ENCODE results near the gene SUGP2. TPM values are rescaled to one million over a fixed set of nuclear protein-coding genes. Genes with fewer than 3 reads are reported as not detected.

Gene SUGP2
- total RNA-seq, 1 experiment from 2014 or later, result 112 TPM

DNA sequence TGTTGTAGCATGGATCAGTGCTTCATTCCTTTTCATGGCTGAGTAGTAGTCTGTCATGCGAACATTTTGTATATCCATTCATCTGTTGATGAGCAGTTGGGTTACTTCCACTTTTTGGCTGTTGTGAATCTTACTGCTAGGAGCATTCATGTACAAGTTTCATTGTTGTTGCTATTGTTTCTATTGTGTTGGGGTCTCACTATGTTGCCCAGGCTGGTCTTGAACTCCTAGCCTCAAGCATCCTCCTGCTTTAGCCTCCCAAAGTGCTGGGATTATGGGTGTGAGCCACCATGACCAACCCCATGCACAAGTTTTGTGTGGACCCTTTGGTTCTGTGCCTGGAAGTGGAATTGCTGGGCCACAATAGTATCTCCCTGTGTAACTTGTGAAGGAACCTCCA, 46.3 kb upstream of the SUGP2 start:
- Histone ChIP-seq H3K4me1 (ENCODE audit: control insufficient read depth, insufficient read depth, low read length) (no peaks in the 10 kb centered on the region), H3K27ac (ENCODE audit: low read length) (no peak overlapping the region), H3K4me3 (ENCODE audit: low read depth in 2 of 2, low read length in 2 of 2) (no peak overlapping the region), H3K9me3 (ENCODE audit: control insufficient read depth, insufficient read depth, low read depth, low read length) (no peaks in the 10 kb centered on the region), H3K36me3 (ENCODE audit: control insufficient read depth, insufficient read depth, low read length) (no peaks in the 10 kb centered on the region), H3K27me3 (ENCODE audit: control insufficient read depth, insufficient read depth, low read length) (no peaks in the 10 kb centered on the region)
- CTCF ChIA-PET, result no interaction called here
- DNase-seq (ENCODE audit: low read depth, low spot score) (no peak), ATAC-seq (no peak)
- POLR2A ChIA-PET, result no interaction called here
- no TSS peak for BruUV-seq (replicated peaks)
- TF ChIP-seq TCF7L2 (IDR thresholded peaks at IDR 0.05; ENCODE audit: low read depth, low read length), result no peak
- TF ChIP-seq, protein P1, sequence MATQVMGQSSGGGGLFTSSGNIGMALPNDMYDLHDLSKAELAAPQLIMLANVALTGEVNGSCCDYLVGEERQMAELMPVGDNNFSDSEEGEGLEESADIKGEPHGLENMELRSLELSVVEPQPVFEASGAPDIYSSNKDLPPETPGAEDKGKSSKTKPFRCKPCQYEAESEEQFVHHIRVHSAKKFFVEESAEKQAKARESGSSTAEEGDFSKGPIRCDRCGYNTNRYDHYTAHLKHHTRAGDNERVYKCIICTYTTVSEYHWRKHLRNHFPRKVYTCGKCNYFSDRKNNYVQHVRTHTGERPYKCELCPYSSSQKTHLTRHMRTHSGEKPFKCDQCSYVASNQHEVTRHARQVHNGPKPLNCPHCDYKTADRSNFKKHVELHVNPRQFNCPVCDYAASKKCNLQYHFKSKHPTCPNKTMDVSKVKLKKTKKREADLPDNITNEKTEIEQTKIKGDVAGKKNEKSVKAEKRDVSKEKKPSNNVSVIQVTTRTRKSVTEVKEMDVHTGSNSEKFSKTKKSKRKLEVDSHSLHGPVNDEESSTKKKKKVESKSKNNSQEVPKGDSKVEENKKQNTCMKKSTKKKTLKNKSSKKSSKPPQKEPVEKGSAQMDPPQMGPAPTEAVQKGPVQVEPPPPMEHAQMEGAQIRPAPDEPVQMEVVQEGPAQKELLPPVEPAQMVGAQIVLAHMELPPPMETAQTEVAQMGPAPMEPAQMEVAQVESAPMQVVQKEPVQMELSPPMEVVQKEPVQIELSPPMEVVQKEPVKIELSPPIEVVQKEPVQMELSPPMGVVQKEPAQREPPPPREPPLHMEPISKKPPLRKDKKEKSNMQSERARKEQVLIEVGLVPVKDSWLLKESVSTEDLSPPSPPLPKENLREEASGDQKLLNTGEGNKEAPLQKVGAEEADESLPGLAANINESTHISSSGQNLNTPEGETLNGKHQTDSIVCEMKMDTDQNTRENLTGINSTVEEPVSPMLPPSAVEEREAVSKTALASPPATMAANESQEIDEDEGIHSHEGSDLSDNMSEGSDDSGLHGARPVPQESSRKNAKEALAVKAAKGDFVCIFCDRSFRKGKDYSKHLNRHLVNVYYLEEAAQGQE (IDR thresholded peaks at IDR 0.05; ENCODE audit: insufficient read depth in 1 of 2, low read depth in 2 of 2, low read length in 1 of 2), result no peak
- intact Hi-C loops (cut with micrococcal nuclease; ENCODE audit: unreplicated experiment), result no loop called here
- in situ Hi-C loops (cut with HindIII; ENCODE audit: low pct_unique_long_range_greater_than_20kb, low sequenced_read_pairs), result no loop called here

DNA sequence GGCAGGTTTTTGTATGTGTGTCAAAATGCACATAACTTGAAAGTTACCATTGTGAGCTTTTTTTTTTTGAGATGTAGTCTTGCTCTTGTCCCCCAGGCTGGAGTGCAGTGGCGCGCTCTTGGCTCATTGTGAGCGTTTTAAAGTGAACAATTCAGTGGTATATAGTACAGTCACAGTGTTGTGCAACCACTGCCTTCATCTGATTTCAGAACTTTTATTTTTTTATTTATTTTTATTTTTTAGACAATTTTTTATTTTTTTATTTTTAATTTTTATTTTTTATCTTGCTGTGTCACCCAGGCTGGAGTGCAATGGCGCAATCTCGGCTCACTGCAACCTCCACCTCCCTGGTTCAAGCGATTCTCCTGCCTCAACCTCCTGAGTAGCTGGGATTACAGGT, 45.5 kb upstream of the SUGP2 start:
- ATAC-seq (no peak), DNase-seq (ENCODE audit: low read depth, low spot score) (no peak)
- Histone ChIP-seq H3K27ac (ENCODE audit: low read length) (no peak overlapping the region), H3K36me3 (ENCODE audit: control insufficient read depth, insufficient read depth, low read length) (no peaks in the 10 kb centered on the region), H3K4me1 (ENCODE audit: control insufficient read depth, insufficient read depth, low read length) (no peaks in the 10 kb centered on the region), H3K4me3 (ENCODE audit: low read depth in 2 of 2, low read length in 2 of 2) (no peak overlapping the region), H3K9me3 (ENCODE audit: control insufficient read depth, insufficient read depth, low read depth, low read length) (no peaks in the 10 kb centered on the region), H3K27me3 (ENCODE audit: control insufficient read depth, insufficient read depth, low read length) (no peaks in the 10 kb centered on the region)
- in situ Hi-C loops (cut with HindIII; ENCODE audit: low pct_unique_long_range_greater_than_20kb, low sequenced_read_pairs), result no loop called here
- TF ChIP-seq POLR2AphosphoS5 (IDR thresholded peaks at IDR 0.05; ENCODE audit: low read depth, low read length) (no peak), TCF7L2 (IDR thresholded peaks at IDR 0.05; ENCODE audit: low read depth, low read length) (no peak), SIN3A (IDR thresholded peaks at IDR 0.05; ENCODE audit: borderline replicate concordance, insufficient read depth, low read depth, low read length) (no peak)
- TF ChIP-seq, protein P1 (IDR thresholded peaks at IDR 0.05; ENCODE audit: insufficient read depth in 1 of 2, low read depth in 2 of 2, low read length in 1 of 2), result no peak
- TF ChIP-seq, protein P2, sequence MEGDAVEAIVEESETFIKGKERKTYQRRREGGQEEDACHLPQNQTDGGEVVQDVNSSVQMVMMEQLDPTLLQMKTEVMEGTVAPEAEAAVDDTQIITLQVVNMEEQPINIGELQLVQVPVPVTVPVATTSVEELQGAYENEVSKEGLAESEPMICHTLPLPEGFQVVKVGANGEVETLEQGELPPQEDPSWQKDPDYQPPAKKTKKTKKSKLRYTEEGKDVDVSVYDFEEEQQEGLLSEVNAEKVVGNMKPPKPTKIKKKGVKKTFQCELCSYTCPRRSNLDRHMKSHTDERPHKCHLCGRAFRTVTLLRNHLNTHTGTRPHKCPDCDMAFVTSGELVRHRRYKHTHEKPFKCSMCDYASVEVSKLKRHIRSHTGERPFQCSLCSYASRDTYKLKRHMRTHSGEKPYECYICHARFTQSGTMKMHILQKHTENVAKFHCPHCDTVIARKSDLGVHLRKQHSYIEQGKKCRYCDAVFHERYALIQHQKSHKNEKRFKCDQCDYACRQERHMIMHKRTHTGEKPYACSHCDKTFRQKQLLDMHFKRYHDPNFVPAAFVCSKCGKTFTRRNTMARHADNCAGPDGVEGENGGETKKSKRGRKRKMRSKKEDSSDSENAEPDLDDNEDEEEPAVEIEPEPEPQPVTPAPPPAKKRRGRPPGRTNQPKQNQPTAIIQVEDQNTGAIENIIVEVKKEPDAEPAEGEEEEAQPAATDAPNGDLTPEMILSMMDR (IDR thresholded peaks at IDR 0.05), result no peak
- ChIA-PET CTCF (no interaction called here), POLR2A (no interaction called here)
- no TSS peak for BruUV-seq (replicated peaks)
- intact Hi-C loops (cut with micrococcal nuclease; ENCODE audit: unreplicated experiment), result no loop called here
